GM12872 (cell line): Measurements from ENCODE around the gene PEX10.

Experiments
- TF ChIP-seq, protein P1 (sequence below): IDR thresholded peaks from 3 replicates; pipeline ENCODE4 v1.5.1; 2011; ENCODE audit warnings: low read depth, mild to moderate bottlenecking, low read length, moderate library complexity; ENCODE audit not compliant: insufficient read depth

The PEX10 gene

DNA sequence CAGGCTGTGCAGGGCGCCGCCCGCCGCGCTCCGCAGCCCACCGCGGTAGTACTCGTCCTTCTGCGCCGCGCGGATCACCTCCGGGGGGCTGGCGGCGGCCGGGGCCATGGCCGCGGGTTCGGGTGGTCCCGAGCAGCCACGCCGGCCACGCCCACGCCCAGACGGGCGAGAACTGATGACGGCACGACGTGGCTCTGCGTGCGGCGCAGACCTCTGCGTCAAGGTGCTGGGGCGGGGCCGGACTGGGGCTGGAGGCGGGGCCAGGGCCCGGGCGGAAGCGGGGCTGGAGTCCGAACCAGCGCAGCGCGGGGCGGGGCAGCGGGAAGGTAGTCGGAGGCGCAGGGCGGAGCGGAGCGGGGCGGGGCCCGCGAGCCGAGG is at the start of gene PEX10:
Gene PEX10, minus strand, starts transcription at position 170 of the 378 bp plus-strand sequence. Its CDS starts 62 bp downstream, at position 108.
- TF ChIP-seq, protein P1, sequence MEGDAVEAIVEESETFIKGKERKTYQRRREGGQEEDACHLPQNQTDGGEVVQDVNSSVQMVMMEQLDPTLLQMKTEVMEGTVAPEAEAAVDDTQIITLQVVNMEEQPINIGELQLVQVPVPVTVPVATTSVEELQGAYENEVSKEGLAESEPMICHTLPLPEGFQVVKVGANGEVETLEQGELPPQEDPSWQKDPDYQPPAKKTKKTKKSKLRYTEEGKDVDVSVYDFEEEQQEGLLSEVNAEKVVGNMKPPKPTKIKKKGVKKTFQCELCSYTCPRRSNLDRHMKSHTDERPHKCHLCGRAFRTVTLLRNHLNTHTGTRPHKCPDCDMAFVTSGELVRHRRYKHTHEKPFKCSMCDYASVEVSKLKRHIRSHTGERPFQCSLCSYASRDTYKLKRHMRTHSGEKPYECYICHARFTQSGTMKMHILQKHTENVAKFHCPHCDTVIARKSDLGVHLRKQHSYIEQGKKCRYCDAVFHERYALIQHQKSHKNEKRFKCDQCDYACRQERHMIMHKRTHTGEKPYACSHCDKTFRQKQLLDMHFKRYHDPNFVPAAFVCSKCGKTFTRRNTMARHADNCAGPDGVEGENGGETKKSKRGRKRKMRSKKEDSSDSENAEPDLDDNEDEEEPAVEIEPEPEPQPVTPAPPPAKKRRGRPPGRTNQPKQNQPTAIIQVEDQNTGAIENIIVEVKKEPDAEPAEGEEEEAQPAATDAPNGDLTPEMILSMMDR = no peak

DNA sequence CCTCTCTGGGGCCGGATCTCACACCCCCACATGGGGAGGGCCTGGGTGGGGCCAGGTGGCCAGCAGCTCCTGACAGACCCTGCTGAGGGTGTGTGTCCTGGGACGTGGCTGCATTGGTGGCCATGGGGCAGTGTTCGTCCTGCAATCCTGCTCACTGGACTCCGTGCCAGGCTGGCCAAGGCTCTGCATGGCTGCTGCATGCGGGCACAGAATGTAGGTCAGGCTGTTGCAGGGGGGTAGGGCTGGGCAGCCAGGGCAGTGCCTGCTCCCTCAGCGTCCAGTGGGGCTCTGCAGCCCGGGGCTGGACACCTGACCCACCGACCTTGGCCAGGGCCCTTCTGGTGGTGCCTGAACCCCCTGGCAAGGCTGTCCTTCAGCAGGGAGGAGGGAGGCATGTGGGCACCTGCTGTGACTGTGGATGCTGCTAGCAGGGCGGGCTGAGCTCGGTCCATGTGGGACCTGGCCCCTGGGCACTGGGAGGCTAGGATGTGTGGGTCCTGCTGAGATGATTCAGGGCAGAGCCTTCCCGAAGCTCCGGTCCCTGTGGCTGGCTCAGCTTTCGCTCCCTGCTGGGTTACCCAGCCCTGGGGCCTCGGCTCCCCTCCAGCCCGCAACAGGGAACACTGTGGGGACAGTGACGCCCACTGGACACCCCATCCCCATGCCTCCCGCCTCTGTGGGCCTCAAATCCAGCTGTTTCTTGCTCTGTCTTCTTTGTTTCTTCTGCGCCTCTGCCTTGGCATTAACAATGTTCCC is 48.8 kb upstream of the PEX10 start:
- TF ChIP-seq, protein P1 = no peak

DNA sequence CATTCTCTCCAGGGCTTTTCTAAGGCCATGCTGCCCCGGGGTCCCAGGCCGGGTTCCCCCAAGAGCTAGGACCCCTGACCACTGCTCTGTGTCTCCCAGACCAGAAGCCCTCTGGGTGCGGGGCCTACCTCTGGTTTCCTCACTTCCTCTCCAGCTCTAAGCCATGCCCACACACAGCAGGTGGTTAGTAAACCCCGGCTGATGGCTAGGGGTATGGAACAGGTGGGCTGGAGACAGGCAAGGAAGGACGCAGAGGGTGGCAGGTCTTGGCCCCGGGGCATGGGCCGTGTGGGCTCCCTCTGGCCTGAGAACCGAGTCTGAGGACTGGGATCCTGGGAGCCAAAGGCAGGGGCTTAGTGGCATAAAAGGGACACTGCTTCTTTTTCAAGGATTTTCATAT is 47.8 kb upstream of the PEX10 start:
- TF ChIP-seq, protein P1 = no peak

DNA sequence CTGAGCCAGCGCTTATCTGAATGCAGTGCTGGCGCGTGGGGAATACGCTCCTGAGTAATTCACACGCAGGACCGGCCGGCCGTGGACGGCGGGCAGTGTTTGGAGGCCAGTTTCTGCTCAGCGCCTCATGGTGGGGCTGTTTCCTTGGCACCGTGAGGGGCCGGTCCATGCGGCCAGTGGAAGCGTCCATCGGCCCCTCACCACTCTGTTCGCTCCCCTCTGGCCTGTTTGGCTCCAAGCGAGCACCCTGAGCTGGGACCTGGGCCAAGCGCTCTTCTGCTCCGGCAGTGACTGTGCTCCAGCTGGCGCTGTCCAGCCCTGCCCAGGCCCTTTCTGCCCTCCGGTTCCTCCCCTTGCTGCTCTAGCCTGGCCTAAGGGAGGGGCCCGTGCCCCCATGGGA is 47.4 kb upstream of the PEX10 start:
- TF ChIP-seq, protein P1 = no peak

DNA sequence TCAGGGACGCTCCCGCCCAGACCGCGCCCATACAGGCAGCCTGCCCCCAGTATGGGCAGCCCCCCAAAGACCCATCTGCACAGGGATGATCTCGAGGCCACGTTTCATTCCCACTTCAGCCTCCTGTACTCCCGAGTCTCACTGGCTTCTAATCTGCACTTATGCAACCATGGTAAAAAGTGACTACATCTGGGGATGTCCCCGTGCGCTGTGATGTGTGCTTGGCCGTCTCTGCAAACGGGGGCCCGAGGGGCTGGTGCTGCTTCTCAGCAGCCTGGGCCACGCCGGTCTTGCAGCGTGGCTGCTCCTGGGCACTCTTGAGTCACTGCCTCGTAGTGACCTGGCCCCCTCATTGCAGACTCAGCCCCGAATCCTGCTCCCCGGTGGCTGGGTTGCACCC is 46.3 kb upstream of the PEX10 start:
- TF ChIP-seq, protein P1 = no peak

DNA sequence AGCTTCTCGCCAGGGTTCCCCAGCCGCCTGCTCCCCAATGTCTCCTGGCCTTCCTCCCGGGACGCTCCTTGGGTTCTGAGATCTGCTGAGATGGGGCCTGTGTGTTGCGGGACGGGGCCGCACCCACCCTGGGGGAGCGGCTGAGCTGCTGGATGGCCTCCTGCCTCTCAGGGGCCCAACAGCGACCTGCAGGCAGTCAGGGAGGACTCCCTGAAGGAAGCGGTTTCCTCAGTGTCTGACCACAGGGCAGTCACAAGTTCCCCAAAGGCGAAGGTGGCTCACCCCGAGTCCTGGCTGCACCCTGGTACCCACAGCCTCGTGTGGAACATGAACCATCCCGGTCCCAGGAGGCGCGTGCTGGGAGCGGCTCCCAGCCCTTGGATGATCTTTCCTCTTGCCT is 45.1 kb upstream of the PEX10 start:
- TF ChIP-seq, protein P1 = no peak

DNA sequence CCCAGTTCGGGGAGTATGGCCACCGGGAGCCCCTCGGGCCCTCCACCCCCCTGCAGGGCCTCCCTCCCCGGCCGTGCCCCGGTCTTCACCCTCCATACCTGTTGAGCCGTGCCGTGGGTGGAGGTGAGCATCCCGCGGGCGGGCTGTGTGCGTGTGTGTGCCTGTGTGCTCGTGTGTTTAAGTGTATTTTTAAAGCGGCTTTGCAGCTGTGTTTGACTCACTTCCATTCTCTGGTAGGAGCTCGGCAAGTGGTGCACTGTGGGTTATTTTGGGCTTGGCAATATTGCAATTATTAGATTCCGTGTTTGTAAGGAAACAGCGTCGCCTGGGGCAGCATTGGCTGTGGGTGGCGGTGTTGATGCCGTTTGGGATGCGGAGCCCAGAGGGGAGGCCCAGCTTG is 43.4 kb upstream of the PEX10 start:
- TF ChIP-seq, protein P1 = no peak
